T-helper 1 cell (primary cell): ENCODE measurements around the gene POM121.
"Not testable (repeated sequence)": the region's sequence is repeated elsewhere in the genome, so short reads cannot be mapped to it uniquely, and the experiment has no call there.

ENCODE experiments used
- DNase-seq, 5 donors: peaks; one replicate each; pipeline ENCODE4 v3.0.0-alpha.2; 2012 to 2020

POM121 gene

GRCh38 chr7:72997887-72998468 lies 73.1 kb downstream of the POM121 start:
- not testable (repeated sequence) for DNase-seq
